HG02798 (cell line): ENCODE results near the gene ROR1.
"Not testable (repeated sequence)": the region's sequence is repeated elsewhere in the genome, so short reads cannot be mapped to it uniquely, and the experiment has no call there.

ENCODE experiments used
- ATAC-seq: cut with Tn5 transposase; IDR thresholded peaks from one replicate; pipeline ENCODE4 v1.9.1; 2021; ENCODE audit warnings: mild to moderate bottlenecking; ENCODE audit not compliant: unreplicated experiment, poor library complexity

Gene ROR1

GRCh38 chr1:63789856-63790605, 16.2 kb downstream of the ROR1 start:
- ATAC-seq = no peak

- no peak for ATAC-seq
Measured at GRCh38 chr1:63790989-63791388, 17.2 kb downstream of the ROR1 start.

- ATAC-seq = no peak
Measured at GRCh38 chr1:63792152-63792551, 18.3 kb downstream of the ROR1 start.

GRCh38 chr1:63793741-63794240, 20.0 kb downstream of the ROR1 start:
- no peak for ATAC-seq

GRCh38 chr1:63794354-63794753, 20.5 kb downstream of the ROR1 start:
- no peak for ATAC-seq

GRCh38 chr1:63794939-63795378, 21.1 kb downstream of the ROR1 start:
- no peak for ATAC-seq

GRCh38 chr1:63795455-63795854, 21.6 kb downstream of the ROR1 start:
- no peak for ATAC-seq

- ATAC-seq = no peak
Measured at GRCh38 chr1:63797056-63797726, 23.4 kb downstream of the ROR1 start.

GRCh38 chr1:63798284-63798683, 24.5 kb downstream of the ROR1 start:
- ATAC-seq = no peak

- no peak for ATAC-seq
Measured at GRCh38 chr1:63799307-63799706, 25.5 kb downstream of the ROR1 start.

- no peak for ATAC-seq
Measured at GRCh38 chr1:63799820-63800219, 26.0 kb downstream of the ROR1 start.

GRCh38 chr1:63802109-63802508, 28.3 kb downstream of the ROR1 start:
- ATAC-seq = no peak

- ATAC-seq = no peak
Measured at GRCh38 chr1:63804829-63805484, 31.1 kb downstream of the ROR1 start.

GRCh38 chr1:63807046-63807445, 33.2 kb downstream of the ROR1 start:
- ATAC-seq = no peak

GRCh38 chr1:63810936-63811469, 37.2 kb downstream of the ROR1 start:
- ATAC-seq = no peak

- no peak for ATAC-seq
Measured at GRCh38 chr1:63812071-63812700, 38.4 kb downstream of the ROR1 start.

- ATAC-seq = no peak
Measured at GRCh38 chr1:63813829-63814277, 40.0 kb downstream of the ROR1 start.

GRCh38 chr1:63816217-63816815, 42.5 kb downstream of the ROR1 start:
- not testable (repeated sequence) for ATAC-seq

- ATAC-seq = no peak
Measured at GRCh38 chr1:63817152-63817667, 43.4 kb downstream of the ROR1 start.

GRCh38 chr1:63817700-63818099, 43.9 kb downstream of the ROR1 start:
- no peak for ATAC-seq
